HepG2 (cell line): ENCODE data around the gene LRRC4C. TPM values are rescaled to one million over a fixed set of nuclear protein-coding genes. Genes with fewer than 3 reads are reported as not detected.

Experiments used
- ATAC-seq: fragments of 200-7000 bp; cut with Tn5 transposase; 3 replicates; pipeline ENCODE4 v1.9.1; 2020; ENCODE audit warnings: mild to moderate bottlenecking, moderate library complexity
- BruUV-seq: library from RNA; stranded (reverse); fragments of 400-500 nt; replicated peaks from 2 replicates; lab custom pipeline; 2021; lab: Mats Ljungman, UMichigan
- CTCF ChIA-PET: fragments of 300-600 bp; formaldehyde crosslinking; extraction: SDS; loops from one replicate; lab custom pipeline; 2021; ENCODE audit warnings: low total read pairs, inconsistent platforms, low intra/inter-chr PET ratio; lab: Yijun Ruan, JAX
- POLR2A ChIA-PET: fragments of 350-600 bp; sonication (Branson Sonifier 250); formaldehyde crosslinking; loops from one replicate; lab custom pipeline; 2020; ENCODE audit warnings: antibody characterized with exemption, inconsistent platforms; lab: Yijun Ruan, JAX
- DNase-seq: peaks from one replicate; pipeline ENCODE4 v3.0.0-alpha.2; 2015; ENCODE audit warnings: low spot score
- FAIRE-seq: peaks from 3 replicates; lab custom pipeline; 2011; peaks lifted over from hg19 to GRCh38; lab: Jason Lieb, UNC
- H2AFZ ChIP-seq: one replicate; pipeline ENCODE4 v1.6.1; 2011; ENCODE audit warnings: low read length, inconsistent platforms
- H3K27ac ChIP-seq: fragments of 300-600 bp; 3 replicates; pipeline ENCODE4 v1.8.0; 2011; ENCODE audit warnings: mixed run types, mild to moderate bottlenecking, mixed read lengths, low read length, inconsistent platforms; ENCODE audit not compliant: insufficient read depth; ENCODE audit errors: extremely low read length
- H3K27me3 ChIP-seq, 2 experiments: fragments of 200-600 bp in 1 of 2; 2 replicates in 1 of 2; 3 replicates in 1 of 2; pipeline versions ENCODE4 v1.6.0 to v1.8.0; 2011; ENCODE audit warnings: low read length in 2 of 2, mild to moderate bottlenecking in 2 of 2, moderate library complexity in 2 of 2, inconsistent platforms in 1 of 2; ENCODE audit not compliant: insufficient read depth in 2 of 2, control insufficient read depth in 1 of 2
- H3K36me3 ChIP-seq, 2 experiments: fragments of 200-600 bp in 1 of 2; replicated peaks in 1 of 2; 2 replicates in 1 of 2; 3 replicates in 1 of 2; pipeline versions ENCODE4 v1.5.1 to v1.8.0; 2011; ENCODE audit warnings: low read length in 2 of 2, inconsistent platforms in 1 of 2; ENCODE audit not compliant: insufficient read depth in 2 of 2, control insufficient read depth in 1 of 2
- H3K4me1 ChIP-seq: 2 replicates; pipeline ENCODE4 v1.5.1; 2012; ENCODE audit warnings: low read length, inconsistent platforms; ENCODE audit not compliant: insufficient read depth
- H3K4me2 ChIP-seq: 2 replicates; pipeline ENCODE4 v1.6.0; 2011; ENCODE audit warnings: low read depth, low read length, inconsistent platforms
- H3K4me3 ChIP-seq, 3 experiments: fragments of 200-600 bp in 1 of 3; sonication (generic), shearing (Covaris generic) in 1 of 3; replicated peaks in 1 of 3; 2 replicates each; pipeline ENCODE4 v1.5.1; 2011 to 2016; ENCODE audit warnings: low read length in 3 of 3, inconsistent platforms in 2 of 3, low read depth in 2 of 3, mild to moderate bottlenecking in 2 of 3, control low read depth in 1 of 3, mixed read lengths in 1 of 3; ENCODE audit not compliant: insufficient read depth in 1 of 3
- H3K79me2 ChIP-seq: one replicate; pipeline ENCODE4 v1.6.1; 2011; ENCODE audit warnings: low read length, inconsistent platforms; ENCODE audit not compliant: insufficient read depth
- H3K9ac ChIP-seq: 2 replicates; pipeline ENCODE4 v1.6.0; 2011; ENCODE audit warnings: mild to moderate bottlenecking, low read depth, low read length, inconsistent platforms; ENCODE audit not compliant: insufficient read depth
- H3K9me3 ChIP-seq: 2 replicates; pipeline ENCODE4 v1.5.1; 2012; ENCODE audit warnings: mild to moderate bottlenecking, low read length
- H4K20me1 ChIP-seq: 2 replicates; pipeline ENCODE4 v1.6.0; 2011; ENCODE audit warnings: inconsistent platforms, mild to moderate bottlenecking, low read length, moderate library complexity; ENCODE audit not compliant: insufficient read depth
- MAFF ChIP-seq: IDR thresholded peaks from 2 replicates; pipeline ENCODE4 v1.6.1; 2011; ENCODE audit warnings: low read depth, low read length, improper control_type of control experiment
- MAFK ChIP-seq, 2 experiments: IDR thresholded peaks in 1 of 2; conservative IDR thresholded peaks in 1 of 2; 2 replicates each; pipeline ENCODE4 v1.6.1; 2011; ENCODE audit warnings: improper control_type of control experiment in 2 of 2, low read length in 2 of 2
- ZNF407 ChIP-seq: sonication (generic); formaldehyde crosslinking; IDR thresholded peaks from one replicate; pipeline ENCODE4 v1.5.1; 2020; ENCODE audit warnings: mild to moderate bottlenecking, missing genetic modification reagents; ENCODE audit errors: not compliant biosample characterization
- ZNF737 ChIP-seq: sonication (generic); formaldehyde crosslinking; IDR thresholded peaks from 2 replicates; pipeline ENCODE4 v1.5.0; 2020; ENCODE audit warnings: missing genetic modification reagents, mild to moderate bottlenecking, borderline replicate concordance
- ZNF772 ChIP-seq: sonication (generic); formaldehyde crosslinking; IDR thresholded peaks from 2 replicates; pipeline ENCODE4 v1.5.0; 2020; ENCODE audit warnings: mild to moderate bottlenecking, missing genetic modification reagents
- whole genome bisulfite sequencing: methylation state at CpG from one replicate; pipeline ENCODE4 v1.1.6; 2017; ENCODE audit warnings: low lambda C conversion rate; 5-methylcytosine and 5-hydroxymethylcytosine counted together
- in situ Hi-C: cut with HindIII; loops from 2 replicates; pipeline ENCODE4 v1.10.0; 2017; ENCODE audit warnings: low pct_unique_long_range_greater_than_20kb; ENCODE audit not compliant: extremely low pct_ligation_motif_present
- intact Hi-C: fragments of 100-400 bp; cut with micrococcal nuclease; formaldehyde crosslinking; loops from one replicate; pipeline ENCODE4 v1.10.0; 2022; ENCODE audit not compliant: unreplicated experiment
- polyA plus RNA-seq, 8 experiments: library from polyadenylated mRNA; depleted of rRNA in 3 of 8; stranded (reverse) in 7 of 8; unstranded in 1 of 8; fragments of >200 nt; fragmentation: Illumina TruSeq in 4 of 8; extraction: Trizol in 4 of 8; gene quantifications; 2 replicates each; pipeline versions ENCODE4 v1.2.1 to v1.2.3, GENCODE V29; 2011 to 2016; ENCODE audit warnings: low read depth in 4 of 8, missing spikeins in 1 of 8, mixed read lengths in 1 of 8; ENCODE audit not compliant: insufficient read depth in 1 of 8
- total RNA-seq, 5 experiments: library from RNA; depleted of rRNA; stranded (reverse); fragments of >200 nt; fragmentation: Illumina TruSeq; extraction: Trizol; gene quantifications; 2 replicates each; pipeline ENCODE4 v1.2.3, GENCODE V29; 2016; ENCODE audit warnings: low read depth in 1 of 5

Gene LRRC4C
- total and polyA plus RNA-seq, 2 of the 13 experiments (the other 11 are each of a cell fraction or from before 2014, with no cell fraction given): not detected

- TF ChIP-seq ZNF407 (CRISPR knock-in tag): no peak
These were observed 856.4 kb downstream of the LRRC4C start (continued) for GRCh38 chr11:40602866-40603552.

- Histone ChIP-seq H3K9me3 (peaks cover 70% of the 10 kb centered on the region), H3K4me1 (no peaks in the 10 kb centered on the region), H3K27ac (no peak overlapping the region), H2AFZ (no peak overlapping the region), H3K9ac (no peak overlapping the region), H3K79me2 (no peaks in the 10 kb centered on the region), H4K20me1 (no peaks in the 10 kb centered on the region), H3K27me3 (no peaks in the 10 kb centered on the region), H3K4me2 (no peak overlapping the region), H3K36me3 (no peaks in the 10 kb centered on the region), H3K4me3 (no peak overlapping the region)
- TF ChIP-seq MAFK (conservative IDR thresholded peaks at IDR 0.05 in 1 of 2, IDR thresholded peaks at IDR 0.05 in 1 of 2; ENCODE audit: low read length in 2 of 2) (peak; percentile 56 to 81; a peak in 3 of 4 replicates), ZNF737 (no peak), MAFF (peak; percentile 70), ZNF772 (CRISPR knock-in tag) (no peak)
- intact Hi-C loops: no loop called here
- FAIRE-seq: no peak
- no peak for ATAC-seq
- DNase-seq: no peak
- 12% methylated on average over 5 of the region's 5 CpGs for WGBS
- ChIA-PET POLR2A (no interaction called here), CTCF (no interaction called here)
- BruUV-seq: no TSS peak
- in situ Hi-C loops: no loop called here
These were observed 861.8 kb downstream of the LRRC4C start for GRCh38 chr11:40597546-40598113.
